ENCODE results near the gene YIPF5. TPM values are rescaled to one million over a fixed set of nuclear protein-coding genes. Genes with fewer than 3 reads are reported as not detected.

Gene YIPF5
- total RNA-seq, 1 experiment from 2014 or later: 66.9 TPM

- no peaks in the 10 kb centered on the region for H3K4me1 Mint-ChIP-seq (ENCODE audit: low read depth, unreplicated experiment)
- H3K27me3 Mint-ChIP-seq (ENCODE audit: unreplicated experiment): no peaks in the 10 kb centered on the region
- DNase-seq: no peak
- intact Hi-C loops (cut with micrococcal nuclease; ENCODE audit: unreplicated experiment): no loop called here
- CTCF ChIA-PET: no interaction called here
- BruUV-seq (replicated peaks): no TSS peak
- no peak overlapping the region for H3K4me3 Mint-ChIP-seq (ENCODE audit: low read depth, unreplicated experiment)
- no peaks in the 10 kb centered on the region for H3K36me3 Mint-ChIP-seq (ENCODE audit: insufficient read depth, unreplicated experiment)
- H3K9me3 Mint-ChIP-seq (ENCODE audit: low read depth, unreplicated experiment): no peaks in the 10 kb centered on the region
- no peak for TF ChIP-seq CTCF (IDR thresholded peaks at IDR 0.05; ENCODE audit: unreplicated experiment)
- no peak overlapping the region for H3K27ac Mint-ChIP-seq (ENCODE audit: unreplicated experiment)
Measured at GRCh38 chr5:144122641-144123040, 47.8 kb downstream of the YIPF5 start.

GRCh38 chr5:144122081-144122480, 48.4 kb downstream of the YIPF5 start:
- CTCF ChIA-PET: interaction anchor here (1.5 kb wide), 1 partner anchor 17 kb away, joined by 4 read pairs; no protein-coding TSS in a partner anchor
- Mint-ChIP-seq H3K36me3 (ENCODE audit: insufficient read depth, unreplicated experiment) (no peaks in the 10 kb centered on the region), H3K9me3 (ENCODE audit: low read depth, unreplicated experiment) (no peaks in the 10 kb centered on the region), H3K27ac (ENCODE audit: unreplicated experiment) (no peak overlapping the region), H3K27me3 (ENCODE audit: unreplicated experiment) (no peaks in the 10 kb centered on the region), H3K4me1 (ENCODE audit: low read depth, unreplicated experiment) (no peaks in the 10 kb centered on the region), H3K4me3 (ENCODE audit: low read depth, unreplicated experiment) (no peak overlapping the region)
- DNase-seq: no peak
- BruUV-seq (replicated peaks): no TSS peak
- TF ChIP-seq CTCF (IDR thresholded peaks at IDR 0.05; ENCODE audit: unreplicated experiment): no peak
- intact Hi-C loops (cut with micrococcal nuclease; ENCODE audit: unreplicated experiment): no loop called here

- CTCF ChIA-PET: interaction anchor here (1.5 kb wide), 1 partner anchor 17 kb away, joined by 4 read pairs; no protein-coding TSS in a partner anchor
- BruUV-seq (replicated peaks): no TSS peak
Measured at GRCh38 chr5:144121577-144121976, 48.9 kb downstream of the YIPF5 start.

GRCh38 chr5:144120661-144121180, 49.7 kb downstream of the YIPF5 start:
- Mint-ChIP-seq H3K4me1 (ENCODE audit: low read depth, unreplicated experiment) (no peaks in the 10 kb centered on the region), H3K4me3 (ENCODE audit: low read depth, unreplicated experiment) (no peak overlapping the region), H3K27ac (ENCODE audit: unreplicated experiment) (no peak overlapping the region), H3K9me3 (ENCODE audit: low read depth, unreplicated experiment) (no peaks in the 10 kb centered on the region), H3K36me3 (ENCODE audit: insufficient read depth, unreplicated experiment) (no peaks in the 10 kb centered on the region), H3K27me3 (ENCODE audit: unreplicated experiment) (no peaks in the 10 kb centered on the region)
- no peak for TF ChIP-seq CTCF (IDR thresholded peaks at IDR 0.05; ENCODE audit: unreplicated experiment)
- BruUV-seq (replicated peaks): no TSS peak
- CTCF ChIA-PET: interaction anchor here (1.5 kb wide), 1 partner anchor 18 kb away, joined by 4 read pairs; no protein-coding TSS in a partner anchor
- intact Hi-C loops (cut with micrococcal nuclease; ENCODE audit: unreplicated experiment): no loop called here
- DNase-seq: no peak

More at GRCh38 chr5:144121577-144121976, 48.9 kb downstream of the YIPF5 start:
- H3K9me3 Mint-ChIP-seq (ENCODE audit: low read depth, unreplicated experiment): no peaks in the 10 kb centered on the region
- no peaks in the 10 kb centered on the region for H3K36me3 Mint-ChIP-seq (ENCODE audit: insufficient read depth, unreplicated experiment)
- H3K4me1 Mint-ChIP-seq (ENCODE audit: low read depth, unreplicated experiment): no peaks in the 10 kb centered on the region
- no peak overlapping the region for H3K4me3 Mint-ChIP-seq (ENCODE audit: low read depth, unreplicated experiment)
- intact Hi-C loops (cut with micrococcal nuclease; ENCODE audit: unreplicated experiment): no loop called here
- DNase-seq: no peak
- no peak for TF ChIP-seq CTCF (IDR thresholded peaks at IDR 0.05; ENCODE audit: unreplicated experiment)
- no peak overlapping the region for H3K27ac Mint-ChIP-seq (ENCODE audit: unreplicated experiment)
- H3K27me3 Mint-ChIP-seq (ENCODE audit: unreplicated experiment): no peaks in the 10 kb centered on the region

Data from Calu3 (cell line).